ENCODE measurements around the gene GSTA2. TPM values are rescaled to one million over a fixed set of nuclear protein-coding genes. Genes with fewer than 3 reads are reported as not detected.
"Not testable (repeated sequence)": the region's sequence is repeated elsewhere in the genome, so short reads cannot be mapped to it uniquely, and the experiment has no call there.

GSTA2 gene
- total RNA-seq, 2 donors from 2014 or later = not detected

DNA sequence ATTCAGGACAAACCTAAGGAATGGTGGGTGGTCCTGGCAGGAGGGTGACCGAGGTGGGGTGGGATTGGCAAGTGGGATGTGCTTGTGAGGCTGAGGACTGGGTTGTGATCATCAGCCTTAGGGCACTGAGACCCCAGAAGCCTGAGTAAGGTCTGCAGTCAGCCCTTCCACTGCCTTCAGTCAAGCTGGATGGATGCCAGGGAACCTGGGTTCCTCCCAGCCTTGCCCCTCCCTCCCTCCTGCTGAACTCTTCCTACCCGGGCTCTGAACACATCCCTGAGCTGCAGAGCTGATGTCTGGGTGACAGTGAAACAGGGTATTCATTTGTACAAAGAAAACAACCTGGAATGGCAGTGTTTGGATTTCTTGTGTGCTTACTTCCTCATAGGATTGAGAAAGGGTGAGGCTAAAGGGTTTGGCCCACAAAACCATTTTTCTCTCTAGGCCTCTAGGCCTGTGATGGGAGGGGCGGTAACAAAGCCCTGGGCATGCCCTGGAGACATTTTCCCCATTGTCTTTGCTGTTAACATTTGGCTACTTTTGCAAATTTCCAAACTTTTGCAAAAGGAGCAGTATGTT, 19.5 kb upstream of the GSTA2 start:
- H3K4me3 Mint-ChIP-seq = not testable (repeated sequence)

DNA sequence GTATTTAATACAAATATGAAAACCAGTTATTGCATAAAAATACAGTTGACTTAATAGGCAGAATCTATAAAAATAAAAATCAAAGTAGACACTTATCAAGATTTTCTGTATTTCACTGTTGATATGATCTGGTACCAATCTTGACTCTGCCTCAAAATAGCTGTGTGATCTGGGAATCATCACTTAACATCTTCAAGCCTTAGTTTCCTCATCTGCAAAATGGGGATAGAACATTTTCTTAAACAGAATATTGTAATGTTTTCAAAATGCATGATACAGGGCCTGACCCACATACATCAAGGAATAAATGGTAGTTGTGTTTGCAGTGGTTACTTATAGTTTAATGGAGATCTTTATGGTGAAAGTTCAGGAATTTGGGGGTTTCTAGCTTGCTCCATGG, 18.9 kb upstream of the GSTA2 start:
- not testable (repeated sequence) for H3K36me3 Mint-ChIP-seq (ENCODE audit: low read depth); H3K4me1 Mint-ChIP-seq; DNase-seq; H3K9me3 ChIP-seq (ENCODE audit: control insufficient read depth, low read length, poor library complexity, severe bottlenecking); ATAC-seq; H3K27ac Mint-ChIP-seq; H3K4me3 Mint-ChIP-seq
- H3K27me3 Mint-ChIP-seq = peaks cover 52% of the 10 kb centered on the region

More for the DNA sequence above, 19.5 kb upstream of the GSTA2 start:
- H3K27ac Mint-ChIP-seq; ATAC-seq; H3K36me3 Mint-ChIP-seq (ENCODE audit: low read depth); DNase-seq; H3K9me3 ChIP-seq (ENCODE audit: control insufficient read depth, low read length, poor library complexity, severe bottlenecking); H3K4me1 Mint-ChIP-seq: not testable (repeated sequence)
- H3K27me3 Mint-ChIP-seq = peaks cover 49% of the 10 kb centered on the region

DNA sequence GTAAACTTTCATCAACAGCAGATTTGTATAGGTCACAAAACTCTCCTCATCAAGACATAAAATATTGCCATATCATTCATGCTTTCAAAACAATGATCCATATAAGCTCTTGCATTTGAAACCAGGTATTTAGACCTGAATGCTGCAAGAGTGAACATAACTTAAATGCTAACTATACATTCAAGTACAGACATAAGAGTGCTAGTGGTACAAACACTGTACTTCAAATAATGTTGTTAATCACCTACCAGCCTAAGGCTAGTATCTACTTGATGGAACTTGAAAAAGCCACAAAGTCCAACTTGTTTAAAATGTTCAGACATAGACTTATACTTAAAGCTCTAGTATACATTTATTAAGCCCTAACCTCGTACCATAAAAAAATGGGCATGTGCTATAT, 16.0 kb upstream of the GSTA2 start:
- Mint-ChIP-seq H3K36me3 (ENCODE audit: low read depth) (no peaks in the 10 kb centered on the region), H3K27ac (no peak overlapping the region), H3K4me1 (no peaks in the 10 kb centered on the region), H3K4me3 (no peak overlapping the region), H3K27me3 (peaks cover 50% of the 10 kb centered on the region)
- H3K9me3 ChIP-seq (ENCODE audit: control insufficient read depth, low read length, poor library complexity, severe bottlenecking) = no peaks in the 10 kb centered on the region
- no peak for DNase-seq
- ATAC-seq = no peak

DNA sequence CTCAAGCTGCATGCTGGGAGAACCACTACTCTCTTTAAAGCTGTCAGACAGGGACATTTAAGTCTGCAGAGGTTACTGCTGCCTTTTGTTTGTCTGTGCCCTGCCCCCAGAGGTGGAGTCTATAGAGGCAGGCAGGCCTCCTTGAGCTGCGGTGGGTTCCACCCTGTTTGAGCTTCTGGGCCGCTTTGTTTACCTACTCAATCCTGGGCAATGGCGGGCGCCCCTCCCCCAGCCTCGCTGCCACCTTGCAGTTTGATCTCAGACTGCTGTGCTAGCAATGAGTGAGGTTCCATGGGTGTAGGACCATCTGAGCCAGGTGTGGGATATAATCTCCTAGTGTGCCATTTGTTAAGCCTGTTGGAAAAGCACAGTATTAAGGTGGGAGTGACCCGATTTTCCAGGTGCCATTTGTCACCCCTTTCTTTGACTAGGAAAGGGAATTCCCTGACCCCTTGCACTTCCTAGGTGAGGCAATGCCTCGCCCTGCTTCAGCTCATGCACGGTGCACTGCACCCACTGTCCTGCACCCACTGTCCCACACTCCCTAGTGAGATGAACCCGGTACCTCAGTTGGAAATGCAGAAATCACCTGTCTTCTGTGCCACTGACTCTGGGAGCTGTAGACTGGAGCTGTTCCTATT, 13.6 kb upstream of the GSTA2 start:
- ATAC-seq; DNase-seq; H3K27ac Mint-ChIP-seq; H3K4me3 Mint-ChIP-seq; H3K36me3 Mint-ChIP-seq (ENCODE audit: low read depth); H3K9me3 ChIP-seq (ENCODE audit: control insufficient read depth, low read length, poor library complexity, severe bottlenecking); H3K4me1 Mint-ChIP-seq: not testable (repeated sequence)
- H3K27me3 Mint-ChIP-seq = peaks cover 51% of the 10 kb centered on the region

DNA sequence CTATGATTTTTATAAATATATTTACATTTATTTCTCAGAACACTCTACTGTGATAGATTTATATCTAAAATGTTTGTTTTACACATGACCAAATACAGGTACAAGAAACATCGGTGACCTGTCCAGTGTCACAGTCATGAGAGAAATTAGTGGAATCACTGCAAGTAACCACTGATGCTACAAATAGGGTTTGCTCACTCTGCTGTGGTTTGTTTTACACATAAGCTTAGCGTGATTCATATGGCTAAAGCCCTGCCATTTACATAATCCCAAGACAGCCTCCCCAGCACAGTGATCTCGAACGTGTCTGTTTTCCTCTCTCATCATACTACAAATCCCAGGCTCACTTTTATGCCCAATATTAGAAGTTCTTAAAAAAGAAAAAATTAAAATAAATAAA, 6.1 kb upstream of the GSTA2 start:
- H3K27me3 Mint-ChIP-seq; H3K4me3 Mint-ChIP-seq; ATAC-seq; H3K27ac Mint-ChIP-seq; H3K4me1 Mint-ChIP-seq; DNase-seq; H3K9me3 ChIP-seq (ENCODE audit: control insufficient read depth, low read length, poor library complexity, severe bottlenecking); H3K36me3 Mint-ChIP-seq (ENCODE audit: low read depth): not testable (repeated sequence)

DNA sequence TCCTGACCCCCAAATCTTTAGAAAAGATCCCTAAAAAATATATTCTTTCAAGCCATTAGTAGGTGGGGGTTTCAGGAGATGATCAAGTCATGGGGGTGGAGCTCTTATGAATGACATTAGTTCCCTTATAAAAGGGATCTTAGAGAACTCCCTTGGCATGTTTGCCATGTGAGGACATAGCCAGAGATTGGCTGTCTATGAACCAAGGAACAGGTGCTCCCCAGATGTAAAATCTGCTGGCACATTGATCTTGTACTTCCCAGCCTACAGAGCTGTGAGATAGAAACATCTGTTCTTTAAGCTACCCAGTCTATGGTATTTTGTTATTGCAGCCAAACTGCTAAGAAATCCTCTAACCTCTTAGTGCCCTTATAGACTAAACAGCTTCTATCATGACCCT, 4.4 kb upstream of the GSTA2 start:
- not testable (repeated sequence) for DNase-seq; ATAC-seq; H3K4me1 Mint-ChIP-seq; H3K27ac Mint-ChIP-seq; H3K9me3 ChIP-seq (ENCODE audit: control insufficient read depth, low read length, poor library complexity, severe bottlenecking); H3K36me3 Mint-ChIP-seq (ENCODE audit: low read depth); H3K4me3 Mint-ChIP-seq
- H3K27me3 Mint-ChIP-seq = peaks cover 11% of the 10 kb centered on the region

DNA sequence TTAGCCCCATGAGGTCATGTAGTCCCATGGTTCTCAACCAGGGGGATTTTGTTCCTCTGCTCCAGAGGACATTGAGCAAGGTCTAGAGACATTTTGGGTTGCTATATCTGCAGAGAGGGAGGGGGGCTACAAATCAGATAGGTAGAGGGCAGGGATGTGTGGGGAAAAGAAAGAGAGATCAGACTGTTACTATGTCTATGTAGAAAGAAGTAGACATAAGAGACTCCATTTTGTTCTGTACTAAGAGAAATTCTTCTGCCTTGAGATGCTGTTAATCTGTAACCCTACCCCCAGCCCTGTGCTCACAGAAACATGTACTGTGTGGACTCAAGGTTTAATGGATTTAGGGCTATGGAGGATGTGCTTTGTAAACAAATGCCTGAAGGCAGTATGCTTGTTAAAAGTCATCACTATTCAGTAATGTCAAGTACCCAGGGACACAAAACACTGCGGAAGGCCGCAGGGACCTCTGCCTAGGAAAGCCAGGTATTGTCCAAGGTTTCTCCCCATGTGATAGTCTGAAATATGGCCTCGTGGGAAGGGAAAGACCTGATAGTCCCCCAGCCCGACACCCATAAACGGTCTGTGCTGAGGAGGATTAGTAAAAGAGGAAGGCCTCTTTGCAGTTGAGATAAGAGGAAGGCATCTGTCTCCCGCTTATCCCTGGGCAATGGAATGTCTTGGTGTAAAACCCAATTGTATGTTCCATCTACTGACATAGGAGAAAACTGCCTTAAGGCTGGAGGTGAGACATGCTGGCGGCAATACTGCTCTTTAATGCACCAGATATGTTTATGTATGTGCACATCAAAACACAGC, 1.4 kb downstream of the GSTA2 start:
- H3K27me3 Mint-ChIP-seq = peaks cover 43% of the 10 kb centered on the region
- not testable (repeated sequence) for H3K4me3 Mint-ChIP-seq; H3K27ac Mint-ChIP-seq; H3K4me1 Mint-ChIP-seq; ATAC-seq; H3K9me3 ChIP-seq (ENCODE audit: control insufficient read depth, low read length, poor library complexity, severe bottlenecking); H3K36me3 Mint-ChIP-seq (ENCODE audit: low read depth); DNase-seq

DNA sequence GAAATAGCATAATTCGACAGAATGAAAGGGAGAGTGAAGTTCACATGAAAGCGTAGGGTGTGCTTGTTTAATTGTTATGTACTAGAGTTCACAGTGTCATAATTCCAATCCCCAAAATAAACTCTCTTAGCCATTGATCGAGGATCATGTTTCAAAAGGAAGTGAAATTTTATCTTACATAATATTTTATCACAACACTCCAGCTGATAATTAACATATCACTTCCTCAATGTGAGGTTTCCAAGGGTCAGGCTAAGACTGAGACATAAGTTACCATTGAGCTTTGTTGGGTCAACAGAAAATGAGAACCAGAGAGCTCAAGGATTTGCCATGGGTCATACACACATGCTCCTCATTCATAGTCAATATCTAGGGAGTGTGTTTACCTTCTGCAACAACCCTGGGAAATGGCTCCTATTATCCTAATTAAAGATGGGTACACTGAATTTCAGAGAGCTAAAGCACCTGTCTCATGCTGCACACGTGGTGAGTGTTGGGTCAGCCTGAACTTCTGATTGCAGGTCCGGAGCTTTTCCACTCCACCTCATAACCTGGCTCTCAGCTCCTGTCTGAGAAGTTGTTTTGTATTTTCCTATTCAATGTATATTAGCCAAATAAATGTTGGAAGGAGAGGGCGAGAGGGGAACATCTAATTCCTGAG, 3.0 kb downstream of the GSTA2 start:
- ATAC-seq (no peak), DNase-seq (no peak)
- Mint-ChIP-seq H3K27ac (no peak overlapping the region), H3K4me1 (no peaks in the 10 kb centered on the region), H3K27me3 (peaks cover 51% of the 10 kb centered on the region), H3K4me3 (no peak overlapping the region), H3K36me3 (ENCODE audit: low read depth) (no peaks in the 10 kb centered on the region)
- H3K9me3 ChIP-seq (ENCODE audit: control insufficient read depth, low read length, poor library complexity, severe bottlenecking) = no peaks in the 10 kb centered on the region

DNA sequence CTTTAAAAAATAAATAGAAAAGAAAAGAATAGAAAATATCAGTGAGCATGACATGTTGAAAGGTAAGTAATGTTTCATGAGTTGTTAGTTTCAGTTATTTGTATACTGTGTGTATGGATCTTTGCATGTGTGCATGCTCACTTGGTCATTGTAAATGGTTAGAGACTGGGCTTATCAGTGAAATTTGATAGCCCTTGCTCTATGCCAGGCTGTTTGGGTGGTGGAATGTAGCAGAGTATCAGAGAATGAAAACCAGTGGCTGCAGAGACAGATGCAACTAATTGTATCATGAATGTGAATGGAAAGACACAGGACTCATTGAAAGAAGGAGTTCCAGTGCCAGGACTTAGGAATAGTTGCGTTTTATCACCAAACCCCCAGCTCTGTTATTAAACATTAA, 4.2 kb downstream of the GSTA2 start:
- no peak for DNase-seq
- no peaks in the 10 kb centered on the region for H3K36me3 Mint-ChIP-seq (ENCODE audit: low read depth)
- no peaks in the 10 kb centered on the region for H3K9me3 ChIP-seq (ENCODE audit: control insufficient read depth, low read length, poor library complexity, severe bottlenecking)
- H3K4me3 Mint-ChIP-seq = no peak overlapping the region
- no peaks in the 10 kb centered on the region for H3K4me1 Mint-ChIP-seq
- H3K27ac Mint-ChIP-seq = no peak overlapping the region
- ATAC-seq = no peak
- H3K27me3 Mint-ChIP-seq = peaks cover 54% of the 10 kb centered on the region

DNA sequence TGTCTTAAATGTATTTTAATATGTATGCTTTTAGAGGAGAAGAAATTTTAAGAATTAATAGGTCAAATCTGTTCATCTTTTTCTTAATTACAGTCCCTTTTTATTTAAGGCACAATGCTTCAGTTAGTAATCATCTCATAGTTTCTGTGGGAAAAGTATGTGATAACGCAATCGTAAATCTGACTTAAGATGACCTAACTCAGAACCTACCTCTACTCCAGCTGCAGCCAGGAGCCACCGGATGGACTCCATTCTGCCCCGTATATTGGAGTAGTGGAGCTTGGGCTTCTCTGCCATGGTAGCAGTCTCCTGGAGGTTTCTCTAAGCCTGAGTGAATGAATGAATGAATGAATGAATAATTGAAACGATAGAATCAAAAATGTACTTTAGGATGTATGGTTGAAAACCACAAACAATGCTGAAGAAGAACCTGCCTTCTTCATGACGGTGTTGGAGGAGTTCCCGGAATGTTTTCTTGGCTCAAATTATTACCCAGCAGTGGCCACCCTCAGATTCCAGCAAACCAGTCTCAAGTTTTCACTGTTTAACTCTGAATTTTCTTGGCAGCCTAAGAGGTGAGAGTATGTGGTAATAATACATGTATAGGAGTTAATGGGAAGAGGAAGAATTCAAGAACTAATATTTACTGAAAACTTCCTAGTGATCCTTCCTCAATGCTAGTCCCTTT, 5.5 kb downstream of the GSTA2 start:
- not testable (repeated sequence) for DNase-seq; H3K4me3 Mint-ChIP-seq; H3K36me3 Mint-ChIP-seq (ENCODE audit: low read depth); H3K27ac Mint-ChIP-seq; H3K4me1 Mint-ChIP-seq; ATAC-seq; H3K9me3 ChIP-seq (ENCODE audit: control insufficient read depth, low read length, poor library complexity, severe bottlenecking)
- peaks cover 58% of the 10 kb centered on the region for H3K27me3 Mint-ChIP-seq

DNA sequence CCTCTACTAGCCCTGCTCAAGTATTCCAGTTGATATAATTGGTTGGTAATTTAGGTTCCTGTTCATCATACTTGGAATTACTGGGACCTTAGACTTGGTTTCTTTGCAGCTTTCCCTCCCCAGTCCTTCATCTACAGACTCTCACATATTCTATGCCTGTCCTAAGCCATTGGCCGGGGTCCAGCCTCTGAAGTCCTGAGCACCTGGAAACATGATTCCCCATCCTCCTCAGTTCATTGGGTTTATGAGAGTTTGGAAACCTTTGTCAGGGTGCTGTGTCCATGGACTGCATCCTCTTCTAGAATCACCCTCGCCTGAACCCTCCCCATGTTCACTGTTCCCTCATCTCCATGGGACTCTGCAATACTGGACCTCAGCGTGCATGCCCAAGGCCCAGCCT, 8.8 kb downstream of the GSTA2 start:
- Mint-ChIP-seq H3K27me3 (peaks cover 33% of the 10 kb centered on the region), H3K4me3 (no peak overlapping the region), H3K27ac (no peak overlapping the region), H3K4me1 (no peaks in the 10 kb centered on the region), H3K36me3 (ENCODE audit: low read depth) (no peaks in the 10 kb centered on the region)
- no peaks in the 10 kb centered on the region for H3K9me3 ChIP-seq (ENCODE audit: control insufficient read depth, low read length, poor library complexity, severe bottlenecking)
- ATAC-seq = no peak
- no peak for DNase-seq

DNA sequence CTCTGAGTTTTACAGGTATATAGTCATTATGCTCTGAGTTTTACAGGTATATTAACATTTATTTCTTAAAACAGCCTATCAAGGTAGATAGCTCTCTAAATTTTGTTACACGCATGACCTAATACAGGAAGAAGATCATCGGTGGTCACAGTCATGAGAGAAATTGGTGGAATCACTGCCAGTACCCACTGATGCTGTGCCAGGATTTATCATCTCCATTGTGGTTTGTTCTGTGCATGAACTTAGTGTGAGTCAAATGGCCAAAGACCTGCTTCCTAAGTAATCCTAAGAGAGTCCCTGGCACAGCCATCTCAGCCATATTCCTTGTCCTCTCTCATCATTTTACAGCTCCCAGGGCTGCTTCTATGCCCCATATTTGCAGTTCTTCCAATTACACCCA, 10.1 kb downstream of the GSTA2 start:
- not testable (repeated sequence) for H3K36me3 Mint-ChIP-seq (ENCODE audit: low read depth); DNase-seq; H3K4me1 Mint-ChIP-seq; ATAC-seq; H3K9me3 ChIP-seq (ENCODE audit: control insufficient read depth, low read length, poor library complexity, severe bottlenecking); H3K27ac Mint-ChIP-seq; H3K4me3 Mint-ChIP-seq
- peaks cover 31% of the 10 kb centered on the region for H3K27me3 Mint-ChIP-seq

DNA sequence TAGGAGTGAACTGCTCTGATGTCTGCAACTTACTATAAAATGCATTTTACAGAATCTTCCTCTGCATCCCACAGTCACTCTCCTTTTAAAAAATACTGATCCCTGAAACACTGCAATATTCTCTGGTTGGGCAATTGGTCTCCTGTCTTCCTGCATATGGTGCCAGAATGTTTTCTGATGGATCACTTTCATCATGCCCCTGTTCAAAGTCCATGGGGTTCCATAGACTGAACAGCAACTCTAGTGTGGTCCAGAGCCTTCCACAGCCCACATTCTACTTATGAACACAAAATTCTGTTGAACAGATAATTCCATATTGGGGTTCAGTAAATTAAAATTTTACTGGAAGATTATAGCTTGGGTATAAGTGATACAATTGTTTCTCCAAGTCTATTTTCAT, 11.0 kb downstream of the GSTA2 start:
- Mint-ChIP-seq H3K36me3 (ENCODE audit: low read depth) (no peaks in the 10 kb centered on the region), H3K27ac (no peak overlapping the region), H3K27me3 (peaks cover 31% of the 10 kb centered on the region), H3K4me3 (no peak overlapping the region), H3K4me1 (no peaks in the 10 kb centered on the region)
- no peak for ATAC-seq
- DNase-seq = no peak
- H3K9me3 ChIP-seq (ENCODE audit: control insufficient read depth, low read length, poor library complexity, severe bottlenecking) = no peaks in the 10 kb centered on the region

Measured in T-helper 17 cell (primary cell).